ENCODE measurements around the gene CDA. TPM values are rescaled to one million over a fixed set of nuclear protein-coding genes. Genes with fewer than 3 reads are reported as not detected.

CDA gene
- total RNA-seq, 1 experiment from 2014 or later: 0.62 TPM

DNA sequence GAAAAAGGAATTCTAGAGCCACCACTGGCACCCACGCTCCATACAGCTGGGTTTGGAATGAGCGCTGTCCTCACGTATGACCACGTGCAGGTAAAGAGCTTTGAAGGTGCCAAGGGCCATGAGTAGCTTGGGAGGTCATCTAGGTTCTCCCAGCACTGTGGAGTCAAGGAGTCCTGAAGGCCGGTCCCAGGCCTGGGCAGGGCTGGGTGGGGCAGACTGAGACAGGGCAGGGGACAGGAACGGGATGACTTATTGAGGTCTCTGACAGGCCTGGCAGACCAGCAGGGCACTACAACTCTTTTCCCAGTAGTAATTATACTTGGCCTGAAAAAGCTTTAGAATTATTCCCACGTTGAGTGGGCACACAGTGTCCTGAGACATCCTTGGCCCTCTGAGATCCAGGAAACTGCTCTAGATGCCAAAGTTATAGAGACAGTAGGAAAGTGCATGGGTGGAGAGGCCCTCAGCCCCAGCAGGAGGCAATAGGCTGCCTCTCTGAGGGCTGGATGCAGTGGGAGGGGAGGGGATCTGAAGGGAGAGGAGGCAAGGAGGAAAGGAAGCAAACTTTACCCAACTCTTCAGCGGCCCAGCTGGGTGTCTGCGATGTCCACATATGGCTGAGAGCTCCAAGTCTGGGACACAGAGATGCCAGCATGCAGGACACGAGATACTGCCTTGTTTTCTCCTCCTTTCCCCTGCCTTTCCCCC, 1.8 kb upstream of the CDA start:
- Histone ChIP-seq H3K9me3 (ENCODE audit: control insufficient read depth, insufficient read depth, low read depth, low read length) (no peaks in the 10 kb centered on the region), H3K4me1 (ENCODE audit: control insufficient read depth, insufficient read depth, low read length) (peaks cover 3% of the 10 kb centered on the region; the same call in 1 of the 2 replicates), H3K27ac (ENCODE audit: low read length) (no peak overlapping the region), H3K27me3 (ENCODE audit: control insufficient read depth, insufficient read depth, low read length) (no peaks in the 10 kb centered on the region), H3K36me3 (ENCODE audit: control insufficient read depth, insufficient read depth, low read length) (no peaks in the 10 kb centered on the region), H3K4me3 (ENCODE audit: low read depth in 2 of 2, low read length in 2 of 2) (no peak overlapping the region)
- ChIA-PET POLR2A (interaction anchor here (0.6 kb wide), 1 partner anchor 39 kb away, joined by 3 read pairs; no protein-coding TSS in a partner anchor), CTCF (no interaction called here)
- intact Hi-C loops (cut with micrococcal nuclease; ENCODE audit: unreplicated experiment) (no loop called here), in situ Hi-C loops (cut with HindIII; ENCODE audit: low pct_unique_long_range_greater_than_20kb, low sequenced_read_pairs) (no loop called here)
- BruUV-seq (replicated peaks): no TSS peak
- TF ChIP-seq, protein P1, sequence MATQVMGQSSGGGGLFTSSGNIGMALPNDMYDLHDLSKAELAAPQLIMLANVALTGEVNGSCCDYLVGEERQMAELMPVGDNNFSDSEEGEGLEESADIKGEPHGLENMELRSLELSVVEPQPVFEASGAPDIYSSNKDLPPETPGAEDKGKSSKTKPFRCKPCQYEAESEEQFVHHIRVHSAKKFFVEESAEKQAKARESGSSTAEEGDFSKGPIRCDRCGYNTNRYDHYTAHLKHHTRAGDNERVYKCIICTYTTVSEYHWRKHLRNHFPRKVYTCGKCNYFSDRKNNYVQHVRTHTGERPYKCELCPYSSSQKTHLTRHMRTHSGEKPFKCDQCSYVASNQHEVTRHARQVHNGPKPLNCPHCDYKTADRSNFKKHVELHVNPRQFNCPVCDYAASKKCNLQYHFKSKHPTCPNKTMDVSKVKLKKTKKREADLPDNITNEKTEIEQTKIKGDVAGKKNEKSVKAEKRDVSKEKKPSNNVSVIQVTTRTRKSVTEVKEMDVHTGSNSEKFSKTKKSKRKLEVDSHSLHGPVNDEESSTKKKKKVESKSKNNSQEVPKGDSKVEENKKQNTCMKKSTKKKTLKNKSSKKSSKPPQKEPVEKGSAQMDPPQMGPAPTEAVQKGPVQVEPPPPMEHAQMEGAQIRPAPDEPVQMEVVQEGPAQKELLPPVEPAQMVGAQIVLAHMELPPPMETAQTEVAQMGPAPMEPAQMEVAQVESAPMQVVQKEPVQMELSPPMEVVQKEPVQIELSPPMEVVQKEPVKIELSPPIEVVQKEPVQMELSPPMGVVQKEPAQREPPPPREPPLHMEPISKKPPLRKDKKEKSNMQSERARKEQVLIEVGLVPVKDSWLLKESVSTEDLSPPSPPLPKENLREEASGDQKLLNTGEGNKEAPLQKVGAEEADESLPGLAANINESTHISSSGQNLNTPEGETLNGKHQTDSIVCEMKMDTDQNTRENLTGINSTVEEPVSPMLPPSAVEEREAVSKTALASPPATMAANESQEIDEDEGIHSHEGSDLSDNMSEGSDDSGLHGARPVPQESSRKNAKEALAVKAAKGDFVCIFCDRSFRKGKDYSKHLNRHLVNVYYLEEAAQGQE (IDR thresholded peaks at IDR 0.05; ENCODE audit: insufficient read depth in 1 of 2, low read depth in 2 of 2, low read length in 1 of 2): no peak
- TF ChIP-seq TCF7L2 (IDR thresholded peaks at IDR 0.05; ENCODE audit: low read depth, low read length): no peak
- no peak for TF ChIP-seq SIN3A (IDR thresholded peaks at IDR 0.05; ENCODE audit: borderline replicate concordance, insufficient read depth, low read depth, low read length)
- TF ChIP-seq, protein P2, sequence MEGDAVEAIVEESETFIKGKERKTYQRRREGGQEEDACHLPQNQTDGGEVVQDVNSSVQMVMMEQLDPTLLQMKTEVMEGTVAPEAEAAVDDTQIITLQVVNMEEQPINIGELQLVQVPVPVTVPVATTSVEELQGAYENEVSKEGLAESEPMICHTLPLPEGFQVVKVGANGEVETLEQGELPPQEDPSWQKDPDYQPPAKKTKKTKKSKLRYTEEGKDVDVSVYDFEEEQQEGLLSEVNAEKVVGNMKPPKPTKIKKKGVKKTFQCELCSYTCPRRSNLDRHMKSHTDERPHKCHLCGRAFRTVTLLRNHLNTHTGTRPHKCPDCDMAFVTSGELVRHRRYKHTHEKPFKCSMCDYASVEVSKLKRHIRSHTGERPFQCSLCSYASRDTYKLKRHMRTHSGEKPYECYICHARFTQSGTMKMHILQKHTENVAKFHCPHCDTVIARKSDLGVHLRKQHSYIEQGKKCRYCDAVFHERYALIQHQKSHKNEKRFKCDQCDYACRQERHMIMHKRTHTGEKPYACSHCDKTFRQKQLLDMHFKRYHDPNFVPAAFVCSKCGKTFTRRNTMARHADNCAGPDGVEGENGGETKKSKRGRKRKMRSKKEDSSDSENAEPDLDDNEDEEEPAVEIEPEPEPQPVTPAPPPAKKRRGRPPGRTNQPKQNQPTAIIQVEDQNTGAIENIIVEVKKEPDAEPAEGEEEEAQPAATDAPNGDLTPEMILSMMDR (IDR thresholded peaks at IDR 0.05): no peak
- TF ChIP-seq POLR2AphosphoS5 (IDR thresholded peaks at IDR 0.05; ENCODE audit: low read depth, low read length): no peak
- ATAC-seq (peak; percentile 24; the same call in 1 of the 2 replicates), DNase-seq (ENCODE audit: low read depth, low spot score) (no peak)

DNA sequence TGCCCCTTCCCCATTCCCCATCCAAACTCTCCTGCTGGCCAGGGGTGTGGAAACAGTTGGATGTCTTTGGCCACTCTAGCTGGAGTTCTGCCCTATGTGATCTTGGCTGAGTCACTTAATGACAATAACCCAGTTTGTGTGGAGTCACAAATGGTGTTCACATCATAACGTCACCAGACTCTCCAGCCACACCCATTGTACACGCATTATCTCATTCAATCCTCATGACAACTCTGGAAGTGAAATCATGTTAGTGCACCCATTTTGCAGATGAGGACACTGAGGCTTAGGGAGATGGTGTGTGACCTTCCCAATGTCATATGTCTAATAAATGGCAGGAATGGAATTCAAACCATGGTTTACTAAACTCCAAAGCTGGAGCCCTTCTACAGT, 1.2 kb upstream of the CDA start:
- CTCF ChIA-PET: no interaction called here
- in situ Hi-C loops (cut with HindIII; ENCODE audit: low pct_unique_long_range_greater_than_20kb, low sequenced_read_pairs): no loop called here
- Histone ChIP-seq H3K4me3 (ENCODE audit: low read depth in 2 of 2, low read length in 2 of 2) (no peak overlapping the region), H3K36me3 (ENCODE audit: control insufficient read depth, insufficient read depth, low read length) (no peaks in the 10 kb centered on the region), H3K9me3 (ENCODE audit: control insufficient read depth, insufficient read depth, low read depth, low read length) (no peaks in the 10 kb centered on the region), H3K4me1 (ENCODE audit: control insufficient read depth, insufficient read depth, low read length) (peaks cover 3% of the 10 kb centered on the region; the same call in 1 of the 2 replicates), H3K27me3 (ENCODE audit: control insufficient read depth, insufficient read depth, low read length) (no peaks in the 10 kb centered on the region), H3K27ac (ENCODE audit: low read length) (no peak overlapping the region)
- DNase-seq (ENCODE audit: low read depth, low spot score) (no peak), ATAC-seq (no peak)
- no TSS peak for BruUV-seq (replicated peaks)
- TF ChIP-seq, protein P1 (IDR thresholded peaks at IDR 0.05; ENCODE audit: insufficient read depth in 1 of 2, low read depth in 2 of 2, low read length in 1 of 2): no peak
- intact Hi-C loops (cut with micrococcal nuclease; ENCODE audit: unreplicated experiment): no loop called here
- POLR2A ChIA-PET: interaction anchor here (0.7 kb wide), 1 partner anchor 137 kb away, joined by 8 read pairs; no protein-coding TSS in a partner anchor

All from Panc1 (cell line).